Measurements from ENCODE around the gene DUOX2. TPM values are rescaled to one million over a fixed set of nuclear protein-coding genes. Genes with fewer than 3 reads are reported as not detected.

The DUOX2 gene
- total and polyA plus RNA-seq, 2 of the 8 experiments (the other 6 are each of a cell fraction or from before 2014, with no cell fraction given): 0.08 TPM; not detected in 1

DNA sequence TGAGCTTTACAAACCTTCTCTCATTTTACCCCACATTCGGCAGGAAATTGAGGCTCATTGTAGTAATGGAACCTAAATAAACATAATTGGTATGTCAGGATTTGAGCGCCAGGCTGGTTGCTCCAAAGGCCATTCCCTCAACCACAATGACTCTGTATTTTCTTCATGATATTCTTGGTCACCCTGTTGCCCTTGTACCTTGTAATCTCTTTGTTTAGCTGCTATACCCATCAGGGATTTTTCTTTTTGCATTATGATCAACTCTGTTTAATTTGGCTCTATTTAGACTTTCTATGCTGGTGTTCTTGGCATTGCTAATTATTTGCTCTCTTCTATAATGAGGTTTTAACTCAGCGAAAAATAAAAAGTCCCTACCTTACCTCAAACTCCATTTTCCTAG, 29.8 kb downstream of the DUOX2 start (continued):
- TF ChIP-seq HDAC2 (IDR thresholded peaks at IDR 0.05; ENCODE audit: borderline replicate concordance in 1 of 2, low read depth in 2 of 2, low read length in 2 of 2): no peak
